GOT3 (cell line): ENCODE data around the gene SERPINA9.
"Not testable (repeated sequence)": the region's sequence is repeated elsewhere in the genome, so short reads cannot be mapped to it uniquely, and the experiment has no call there.

Experiments
- DNase-seq: peaks from one replicate; lab custom pipeline; 2025; ENCODE audit warnings: mixed read lengths; lab: John Stamatoyannopoulos, UW

Gene SERPINA9

DNA sequence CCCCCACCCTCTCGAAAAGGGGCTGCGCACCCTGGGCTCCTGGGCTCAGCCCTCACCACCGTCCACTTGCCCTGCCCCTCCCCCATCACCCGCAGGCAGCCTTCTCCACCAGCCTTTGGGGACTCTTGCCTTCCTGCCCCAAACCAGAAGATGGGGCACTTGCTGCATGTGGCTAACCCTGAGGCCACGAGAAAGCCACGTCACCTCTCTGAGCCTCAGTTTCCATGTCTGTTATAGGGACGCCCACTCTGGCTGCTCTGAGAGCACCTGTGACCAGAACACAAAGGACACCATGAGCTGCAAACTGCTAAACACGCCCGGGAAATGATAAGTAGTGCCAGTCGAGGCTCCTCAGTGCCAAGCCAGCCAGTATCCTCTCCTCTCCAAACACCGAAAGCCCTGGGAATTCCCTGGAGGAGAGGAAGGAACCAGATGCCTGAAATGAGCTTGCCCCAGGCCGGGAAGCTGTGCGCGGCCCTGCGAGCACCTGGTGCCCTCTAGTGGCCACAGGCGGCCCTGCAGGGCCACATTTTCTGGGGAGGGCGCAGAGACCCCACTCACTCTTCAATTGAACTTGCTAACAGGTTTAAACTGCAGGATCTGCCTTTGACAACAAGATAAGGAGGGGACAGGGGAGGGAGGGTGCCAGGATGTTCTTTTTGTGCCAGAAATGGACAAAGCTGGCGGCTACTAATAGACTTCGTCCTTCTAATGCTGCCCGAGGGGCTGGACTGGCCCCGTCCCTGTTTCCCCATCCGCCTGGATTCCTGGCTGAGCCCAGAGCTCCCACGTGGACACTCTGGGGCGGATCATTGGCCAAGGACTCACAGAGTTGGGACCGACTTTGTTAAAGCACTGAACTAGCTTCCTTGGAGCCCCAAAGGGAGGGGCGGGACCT lies 10.2 kb upstream of the SERPINA9 start:
- peak; percentile 8 for DNase-seq

DNA sequence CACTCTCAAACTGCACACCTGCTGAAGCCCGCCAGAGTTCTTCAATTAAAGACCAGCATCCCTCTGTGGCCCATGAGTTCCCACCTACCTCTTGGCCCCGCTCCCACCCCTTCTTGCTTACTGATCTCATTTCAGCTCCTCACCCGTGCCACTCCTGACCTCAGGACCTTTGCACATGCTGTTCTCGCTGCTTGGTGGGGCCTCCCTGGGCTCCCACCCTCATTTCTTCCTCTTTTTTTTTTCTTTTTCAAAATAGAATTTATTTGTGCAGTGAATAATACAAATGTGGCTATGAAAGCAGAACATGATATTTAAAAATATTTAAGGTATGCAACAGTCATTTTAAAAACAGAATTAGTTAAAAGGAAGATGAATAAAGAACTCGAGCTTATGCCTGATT lies 8.5 kb upstream of the SERPINA9 start:
- no peak for DNase-seq

DNA sequence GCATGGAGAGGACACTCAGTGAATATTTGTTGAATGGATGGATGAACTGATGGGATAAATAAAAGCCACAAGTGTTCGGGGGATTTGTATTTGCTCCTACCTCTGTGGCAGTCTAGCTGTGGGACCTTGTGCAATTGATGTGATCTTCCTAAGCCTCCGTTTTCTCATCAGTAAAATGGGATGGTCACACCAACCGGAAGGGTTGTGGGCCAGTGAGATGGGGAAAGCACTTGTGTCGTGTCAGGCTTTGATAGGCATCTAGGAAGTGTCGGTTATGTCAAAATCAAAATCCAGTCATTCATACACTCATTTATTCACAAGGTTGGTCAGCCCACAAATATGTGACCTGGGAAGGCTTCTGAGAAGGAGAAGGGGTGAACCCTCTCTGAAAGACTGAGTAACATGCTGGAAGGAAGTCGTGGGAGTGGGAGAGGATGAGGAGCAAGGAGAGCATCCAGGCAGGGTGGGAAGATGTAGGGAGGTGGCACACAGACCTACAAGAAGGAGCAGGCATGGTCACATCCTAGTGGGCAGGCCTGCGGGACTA lies 7.8 kb upstream of the SERPINA9 start:
- DNase-seq = no peak

DNA sequence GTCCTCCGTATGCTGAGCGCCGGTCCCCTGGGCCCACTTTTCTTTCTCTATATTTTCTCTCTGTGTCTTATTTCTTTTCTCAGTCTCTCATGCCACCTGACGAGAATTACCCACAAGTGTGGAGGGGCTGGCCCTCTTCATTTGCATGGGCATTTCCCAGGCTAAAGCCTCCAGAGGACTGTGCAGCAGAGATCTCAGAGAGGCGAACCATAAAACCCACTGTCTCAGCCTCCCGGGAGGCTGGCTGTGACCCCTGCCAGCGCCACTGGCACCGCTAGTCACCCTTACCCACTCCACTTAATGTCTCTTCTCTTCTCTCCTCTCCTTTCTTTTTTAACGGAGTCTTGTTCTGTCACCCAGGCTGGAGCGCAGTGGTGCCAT lies 7.1 kb upstream of the SERPINA9 start:
- DNase-seq = no peak

DNA sequence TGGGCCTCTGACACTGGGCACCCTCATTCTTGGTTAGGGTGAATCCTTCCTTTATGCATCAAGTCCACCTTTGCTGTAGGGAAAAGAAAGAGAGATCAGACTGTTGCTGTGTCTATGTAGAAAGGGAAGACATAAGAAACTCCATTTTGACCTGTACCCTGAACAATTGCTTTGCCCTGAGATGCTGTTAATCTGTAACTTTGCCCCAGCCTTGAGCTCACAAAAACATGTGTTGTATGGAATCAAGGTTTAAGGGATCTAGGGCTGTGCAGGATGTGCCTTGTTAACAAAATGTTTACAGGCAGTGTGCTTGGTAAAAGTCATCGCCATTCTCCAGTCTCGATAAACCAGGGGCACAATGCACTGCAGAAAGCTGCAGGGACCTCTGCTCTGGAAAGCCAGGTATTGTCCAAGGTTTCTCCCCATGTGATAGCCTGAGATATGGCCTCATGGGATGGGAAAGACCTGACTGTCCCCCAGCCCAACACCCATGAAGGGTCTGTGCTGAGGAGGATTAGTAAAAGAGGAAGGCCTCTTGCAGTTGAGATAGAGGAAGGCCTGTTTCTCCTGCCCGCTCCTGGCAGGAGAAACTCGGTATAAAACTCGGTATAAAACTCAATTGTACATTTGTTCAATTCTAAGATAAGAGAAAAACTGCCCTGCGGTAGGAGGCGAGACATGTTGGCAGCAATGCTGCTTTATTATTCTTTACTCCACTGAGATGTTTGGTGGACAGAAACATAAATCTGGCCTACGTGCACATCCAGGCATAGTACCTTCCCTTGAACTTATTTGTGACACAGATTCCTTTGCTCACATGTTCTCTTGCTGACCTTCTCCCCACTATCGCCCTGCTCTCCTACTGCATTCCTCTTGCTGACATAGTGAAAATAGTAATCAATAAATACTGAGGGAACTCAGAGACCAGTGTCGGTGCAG lies 6.4 kb upstream of the SERPINA9 start:
- DNase-seq = not testable (repeated sequence)

DNA sequence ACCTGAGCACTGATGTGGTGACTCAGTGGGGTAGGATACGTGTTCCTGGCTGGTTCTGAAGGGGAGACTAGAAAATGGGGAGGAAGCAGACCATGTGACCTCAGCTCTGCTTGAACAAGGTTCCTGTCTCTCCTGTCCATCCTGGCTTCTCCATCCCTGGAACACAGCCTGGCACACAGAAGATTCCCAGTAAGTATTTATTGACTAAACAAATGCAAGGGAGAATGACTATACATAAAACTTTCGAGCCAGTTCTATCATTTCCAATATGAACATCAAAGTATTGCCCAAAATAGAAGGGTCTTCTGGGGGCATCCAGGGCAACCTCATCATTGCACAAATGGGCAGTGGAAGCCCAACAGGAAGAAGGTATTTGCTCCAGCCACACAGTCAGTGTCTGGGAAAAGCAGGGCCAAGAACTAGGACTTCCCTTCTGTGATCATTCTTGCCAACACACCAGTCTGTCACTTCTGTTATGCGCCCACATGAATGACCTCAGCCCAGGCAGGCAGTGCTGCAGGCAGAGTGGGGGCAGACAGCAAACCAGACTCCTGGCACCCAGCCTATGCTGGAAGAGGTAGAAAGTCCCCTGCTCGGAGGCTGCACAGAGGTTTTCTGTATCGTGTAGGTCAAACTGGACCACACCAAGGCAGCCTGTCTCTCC lies 5.6 kb upstream of the SERPINA9 start:
- DNase-seq = no peak

DNA sequence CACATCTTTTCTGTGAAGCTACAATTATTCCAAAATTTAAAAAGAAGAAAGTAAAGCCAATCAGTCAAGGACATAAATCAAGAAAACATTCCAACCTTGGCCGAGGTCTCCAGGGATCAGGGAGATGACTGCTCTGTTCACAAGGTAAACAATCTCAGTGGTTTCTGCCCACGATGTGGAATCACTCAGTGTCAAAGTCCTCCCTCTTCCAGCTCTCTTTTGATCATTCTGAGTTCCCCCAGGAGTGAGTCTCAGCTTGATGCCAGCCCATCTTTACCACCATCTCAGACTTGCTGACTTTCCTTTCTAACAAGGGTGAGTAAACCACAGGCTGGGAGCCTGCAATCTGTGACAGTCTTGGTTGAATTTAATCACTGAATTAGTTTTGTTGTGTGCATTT lies 4.8 kb upstream of the SERPINA9 start:
- no peak for DNase-seq

DNA sequence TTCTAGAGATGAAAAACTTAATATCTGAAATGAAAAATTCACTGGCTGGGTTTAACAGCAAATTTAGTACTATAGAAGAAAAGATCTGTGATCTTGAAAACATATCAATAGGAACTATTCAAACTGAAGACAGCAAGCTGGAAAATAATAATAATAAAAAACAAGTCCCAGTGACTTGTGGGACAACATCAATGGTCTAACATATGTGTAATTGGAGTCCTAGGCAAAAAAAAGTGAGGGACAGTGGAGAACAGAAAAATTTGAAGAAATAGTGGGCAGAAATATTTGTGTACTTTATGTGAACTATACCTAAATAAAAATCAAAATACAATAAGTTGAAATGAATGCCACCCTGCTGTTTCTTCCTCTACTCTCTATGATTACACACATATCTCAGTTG lies 2.4 kb upstream of the SERPINA9 start:
- DNase-seq = no peak

DNA sequence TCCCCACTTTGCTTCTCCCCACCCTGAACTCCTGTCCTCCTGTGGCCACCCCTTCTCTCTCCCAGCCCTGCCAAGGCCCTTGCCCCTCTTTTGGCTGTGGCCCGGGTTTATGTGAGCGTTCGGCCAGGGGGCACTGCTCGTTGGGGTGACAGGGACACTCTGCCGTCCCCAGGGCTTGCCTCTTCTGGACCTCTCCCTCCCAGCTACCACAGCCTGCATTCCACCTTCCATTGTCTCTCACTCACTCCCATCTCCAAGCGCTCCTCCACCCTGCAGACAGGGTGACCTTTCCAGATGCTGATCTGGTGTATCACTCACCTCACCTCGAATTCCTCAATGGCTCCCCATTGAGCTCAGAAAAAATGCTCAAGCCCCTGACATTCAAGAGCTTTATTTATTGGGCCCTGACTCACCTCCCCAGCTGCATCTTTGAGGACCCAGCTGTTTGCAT lies 1.4 kb downstream of the SERPINA9 start:
- no peak for DNase-seq

DNA sequence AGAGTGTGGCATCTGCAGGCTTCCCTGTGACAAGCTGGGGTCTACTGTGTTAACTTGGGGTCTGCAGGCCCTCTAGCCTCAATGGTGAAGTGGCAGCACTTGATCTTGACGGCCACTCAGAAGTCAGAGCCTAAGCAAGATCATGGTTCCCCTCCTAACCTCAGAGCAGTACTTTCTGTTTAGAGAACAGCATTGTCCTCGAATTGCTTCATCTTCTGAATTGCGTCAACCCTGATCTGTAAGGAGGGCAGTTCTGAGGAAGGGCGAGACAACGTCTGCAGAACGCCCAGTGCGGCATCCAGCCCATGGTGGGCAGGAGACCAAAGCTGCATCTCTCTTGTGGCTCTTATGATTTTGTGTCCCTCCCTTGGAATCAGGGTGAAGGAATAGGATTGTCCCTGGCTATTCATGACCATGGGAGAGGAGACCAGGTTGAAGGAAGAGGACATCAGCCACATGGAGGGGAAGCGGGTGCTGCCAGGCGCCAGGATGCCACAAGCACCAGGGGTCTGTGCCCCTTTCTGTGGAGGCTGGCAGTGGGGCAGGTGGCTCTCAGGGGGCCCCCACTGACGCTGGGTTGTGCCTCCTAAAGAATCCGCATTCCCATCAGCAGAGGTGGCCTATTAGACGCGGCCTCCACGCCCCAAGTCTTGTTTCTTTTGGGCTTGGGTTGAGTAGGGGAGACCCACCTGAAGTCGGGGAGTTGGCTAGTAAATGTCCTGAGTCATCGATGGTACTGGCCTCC lies 2.2 kb downstream of the SERPINA9 start:
- DNase-seq = no peak

DNA sequence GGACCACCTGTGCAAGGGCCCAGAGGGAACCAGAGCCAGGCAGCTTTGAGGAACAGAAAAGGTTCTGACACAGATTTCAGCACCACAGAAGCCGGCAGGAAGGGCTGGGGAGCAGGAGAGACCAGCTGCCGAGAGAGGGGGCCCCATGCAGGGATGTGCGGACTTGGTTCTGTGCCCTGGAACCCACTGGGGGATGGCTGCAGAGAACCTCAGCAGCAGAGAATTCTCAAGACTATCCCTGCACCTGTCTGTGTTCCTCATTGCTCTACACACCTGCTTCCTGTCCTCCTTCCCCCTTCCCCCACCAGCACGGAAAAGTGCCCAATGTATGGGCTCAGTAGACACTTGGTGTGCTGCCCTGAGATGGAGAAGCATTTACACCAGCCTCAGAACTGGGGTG lies 3.2 kb downstream of the SERPINA9 start:
- no peak for DNase-seq

DNA sequence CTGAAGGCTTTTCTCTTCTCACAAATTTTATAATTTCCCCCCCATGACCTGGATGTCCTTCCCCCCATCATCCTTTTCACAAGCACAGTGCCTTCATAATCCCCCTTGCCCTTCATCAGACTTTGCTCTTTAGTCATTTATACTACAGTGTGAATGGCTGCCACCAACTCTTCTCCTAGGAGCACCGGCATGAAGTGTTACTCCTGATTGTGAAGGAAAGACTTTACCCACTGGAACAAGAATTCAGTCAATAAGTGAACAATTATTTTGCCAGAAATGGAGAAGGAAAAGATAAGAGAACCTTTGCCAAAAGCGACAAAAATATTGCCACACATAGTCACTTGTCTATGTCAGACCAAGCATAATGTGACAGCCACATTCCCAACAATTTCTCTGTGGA lies 5.0 kb downstream of the SERPINA9 start:
- DNase-seq = no peak

DNA sequence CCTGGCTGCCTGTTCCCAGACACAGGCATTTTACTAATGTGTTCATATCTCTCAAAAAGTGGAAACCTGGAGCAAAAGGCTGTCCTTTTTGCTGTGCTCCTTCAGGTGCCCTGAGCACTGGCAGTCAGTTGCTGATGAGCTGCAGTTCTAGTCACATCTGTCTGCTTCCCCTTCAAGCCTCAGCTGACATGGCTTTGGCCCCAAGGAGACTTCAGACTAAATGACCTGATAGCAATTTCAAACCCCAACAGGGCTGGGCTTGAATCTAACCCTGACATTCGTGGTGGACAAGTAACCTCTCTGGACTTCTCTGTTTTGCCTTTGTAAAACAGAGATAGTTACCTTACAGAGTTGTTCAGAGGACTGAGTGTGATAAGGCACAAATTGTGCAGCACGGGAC lies 5.7 kb downstream of the SERPINA9 start:
- no peak for DNase-seq

DNA sequence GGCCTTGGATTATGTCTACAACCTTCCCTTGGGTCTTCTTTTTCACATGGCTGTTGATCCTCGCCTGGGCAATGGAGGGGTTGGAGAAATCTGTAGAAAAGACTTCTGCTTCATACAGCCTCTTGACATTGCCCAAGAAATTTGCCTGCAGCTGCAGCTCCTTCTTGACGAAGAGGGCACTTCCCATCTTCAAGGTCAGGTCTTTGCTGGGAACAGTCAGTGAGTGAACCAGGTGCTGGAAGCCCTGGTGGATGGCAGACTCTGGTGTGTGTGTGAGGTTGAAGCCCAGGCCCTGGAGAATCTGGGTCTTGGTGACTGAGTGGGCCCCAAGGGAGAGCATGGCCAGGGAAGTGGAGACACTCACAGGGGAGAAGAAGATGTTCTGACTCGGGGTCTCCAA lies 6.7 kb downstream of the SERPINA9 start:
- no peak for DNase-seq

DNA sequence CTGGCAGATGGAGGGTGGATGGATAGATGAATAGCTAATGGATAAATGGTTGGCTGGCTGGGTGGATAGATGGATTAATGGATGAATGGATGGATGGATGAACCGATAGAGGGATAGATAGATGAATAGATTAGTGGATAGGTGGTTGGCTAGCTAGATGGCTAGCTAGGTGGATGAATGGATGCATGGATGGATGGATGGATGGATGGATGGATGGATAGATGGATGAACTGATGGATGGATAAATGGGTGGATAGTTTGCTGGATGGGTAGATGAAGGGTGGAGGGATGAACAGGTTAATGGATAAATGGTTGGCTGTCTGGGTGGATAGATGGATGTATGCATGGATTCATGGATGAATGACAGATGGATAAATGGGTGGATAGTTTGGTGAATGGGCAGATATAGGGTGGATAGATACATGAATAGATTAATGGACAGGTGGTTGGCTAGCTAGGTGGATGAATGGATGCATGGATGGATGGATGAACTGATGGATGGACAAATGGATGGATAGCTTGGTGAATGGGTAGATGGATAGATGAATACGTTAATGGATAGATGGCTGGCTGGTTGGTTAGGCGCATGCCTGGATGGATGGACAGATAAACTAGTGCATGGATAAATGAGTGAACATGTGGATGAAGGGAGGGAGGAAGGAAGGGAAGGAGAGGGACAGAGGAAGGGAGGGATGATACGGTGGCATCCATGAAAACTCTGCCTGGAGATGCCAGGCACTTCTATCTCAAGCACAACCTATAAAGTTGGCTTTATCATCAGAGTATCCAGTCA lies 8.1 kb downstream of the SERPINA9 start:
- DNase-seq = no peak

DNA sequence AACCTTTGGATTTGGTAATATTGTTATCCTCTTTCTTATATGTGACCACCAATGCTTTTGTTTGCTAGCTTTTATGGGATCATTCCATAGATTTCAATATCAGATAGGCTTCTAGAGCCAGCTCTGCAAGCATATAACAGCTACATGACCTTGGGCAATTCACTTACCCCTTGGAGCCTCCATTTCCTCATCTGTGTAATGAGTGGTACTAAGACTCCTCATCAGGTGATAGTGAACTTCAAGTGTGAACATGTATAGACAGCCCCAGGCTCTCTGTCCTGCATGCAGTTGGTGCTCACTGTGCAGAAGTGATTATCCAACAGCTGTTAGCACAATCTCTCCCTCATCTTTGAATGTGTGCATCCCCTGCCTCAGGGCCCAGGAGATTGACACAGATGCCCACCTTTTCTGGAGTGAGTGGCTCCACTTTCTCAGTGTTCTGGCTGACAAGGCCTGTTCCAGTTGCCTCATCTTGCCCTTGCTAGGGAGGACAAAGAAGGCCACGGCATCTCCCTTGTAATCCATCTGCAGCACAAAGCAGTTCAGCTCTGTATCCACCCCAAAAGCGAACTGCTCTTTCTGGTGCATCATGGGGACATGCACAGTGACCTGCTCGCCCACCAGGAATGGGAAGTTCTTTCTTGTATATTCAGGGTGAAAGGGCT lies 9.2 kb downstream of the SERPINA9 start:
- no peak for DNase-seq

DNA sequence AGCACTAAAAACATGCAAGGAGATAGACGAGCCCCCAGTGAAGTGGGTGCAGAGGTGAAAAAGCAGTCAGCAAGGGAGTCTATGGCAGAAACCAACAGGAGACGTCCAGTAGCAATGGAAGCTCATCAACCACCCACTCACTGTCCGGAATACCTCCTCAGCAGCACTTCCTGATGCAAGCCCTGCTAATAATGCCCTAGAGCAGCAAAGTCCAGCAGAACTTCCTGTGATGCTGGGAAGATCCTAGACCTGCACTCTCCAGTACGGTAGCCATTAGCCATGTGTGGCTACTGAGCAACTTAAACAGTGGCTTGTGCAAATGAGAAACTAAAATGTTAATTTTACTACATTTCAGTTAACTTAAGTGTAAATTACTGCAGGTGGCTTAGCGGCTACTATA lies 11.0 kb downstream of the SERPINA9 start:
- no peak for DNase-seq

DNA sequence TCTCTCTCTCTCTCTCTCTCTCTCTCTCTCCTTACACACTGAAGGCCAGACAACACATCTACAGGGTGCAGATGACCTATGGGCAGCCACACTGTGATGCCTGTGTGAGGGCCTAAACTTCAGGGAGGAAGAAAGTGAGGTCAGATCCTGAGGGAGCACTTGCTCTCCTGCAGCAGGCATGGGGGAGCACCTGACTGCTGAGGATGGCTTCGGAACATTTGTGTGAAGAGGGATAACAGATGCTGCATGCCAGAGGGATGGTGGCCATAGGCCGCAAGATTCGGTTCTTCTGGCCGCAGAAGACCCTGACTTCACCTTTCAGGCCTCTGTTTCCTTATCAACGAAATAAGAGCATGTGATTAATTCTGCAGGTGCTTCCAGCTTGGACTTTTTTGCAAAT lies 11.7 kb downstream of the SERPINA9 start:
- no peak for DNase-seq

DNA sequence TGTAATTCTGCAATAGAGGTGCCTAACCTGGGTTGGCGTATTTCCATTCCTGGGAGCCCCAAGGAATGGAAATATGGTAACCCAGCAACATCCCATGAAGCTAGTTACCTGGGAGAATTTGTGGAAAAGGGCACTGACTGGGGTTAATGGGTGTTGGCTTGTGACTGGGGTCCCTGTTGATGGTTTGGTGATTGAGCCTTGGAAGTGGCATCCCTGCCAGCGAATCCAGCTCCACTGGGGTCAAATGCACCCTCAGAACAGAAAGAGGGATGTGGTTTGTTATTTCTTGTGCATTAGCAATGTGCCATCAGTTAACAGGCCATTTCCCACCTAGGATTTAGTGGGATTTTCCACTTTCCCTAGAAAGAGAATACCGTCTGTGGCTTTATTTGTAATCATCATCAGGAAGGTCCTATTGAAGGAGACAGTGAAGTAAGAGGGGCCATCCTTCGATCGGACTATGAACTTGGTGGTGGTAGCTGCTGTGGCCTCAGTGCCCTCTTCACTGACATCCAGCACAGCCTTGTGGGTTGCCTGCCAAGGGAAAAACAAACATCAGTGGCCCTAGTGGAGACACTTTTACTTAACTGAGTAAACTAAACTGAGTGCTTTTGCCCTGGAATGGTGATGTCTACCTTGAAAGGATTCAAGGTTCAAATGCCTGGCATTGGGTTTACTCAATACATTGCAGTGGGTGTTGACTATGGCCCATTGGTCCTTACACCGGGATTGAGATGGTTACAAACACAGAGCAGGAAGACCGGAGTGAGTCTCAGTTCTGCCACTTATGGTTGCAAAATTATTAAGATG lies 13.0 kb downstream of the SERPINA9 start:
- DNase-seq = no peak
